Measurements from ENCODE around the gene CDHR3.
"Not testable (repeated sequence)": the region's sequence is repeated elsewhere in the genome, so short reads cannot be mapped to it uniquely, and the experiment has no call there.

Gene CDHR3

GRCh38 chr7:105958012-105958411 lies 5.1 kb upstream of the CDHR3 start:
- no peak for DNase-seq (ENCODE audit: low read depth)

DNA sequence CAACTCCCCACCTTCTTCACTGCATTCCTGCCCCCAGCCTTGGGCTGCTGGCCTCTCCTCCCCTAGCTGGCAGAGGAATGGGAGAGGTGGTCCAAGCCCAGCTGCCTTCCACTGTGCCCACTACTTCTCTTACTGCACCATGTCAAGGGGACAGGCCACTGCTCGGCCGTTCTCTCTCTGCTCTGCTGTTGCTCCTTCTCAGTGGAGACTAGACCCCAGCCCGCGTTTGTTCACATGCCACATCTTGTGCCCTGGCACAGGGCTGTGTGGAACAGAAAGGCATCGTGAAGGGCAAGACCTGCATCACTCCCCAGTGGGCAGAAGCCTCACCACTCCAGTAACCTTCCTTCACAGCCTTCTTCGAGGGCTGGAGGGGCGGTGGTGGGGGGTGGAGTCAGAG lies 711 bp upstream of the CDHR3 start:
- DNase-seq (ENCODE audit: low read depth) = no peak

GRCh38 chr7:105971845-105972244 lies 8.8 kb downstream of the CDHR3 start:
- no peak for DNase-seq (ENCODE audit: low read depth)

- DNase-seq (ENCODE audit: low read depth) = no peak
Observed at GRCh38 chr7:105972276-105972675, 9.2 kb downstream of the CDHR3 start.

DNA sequence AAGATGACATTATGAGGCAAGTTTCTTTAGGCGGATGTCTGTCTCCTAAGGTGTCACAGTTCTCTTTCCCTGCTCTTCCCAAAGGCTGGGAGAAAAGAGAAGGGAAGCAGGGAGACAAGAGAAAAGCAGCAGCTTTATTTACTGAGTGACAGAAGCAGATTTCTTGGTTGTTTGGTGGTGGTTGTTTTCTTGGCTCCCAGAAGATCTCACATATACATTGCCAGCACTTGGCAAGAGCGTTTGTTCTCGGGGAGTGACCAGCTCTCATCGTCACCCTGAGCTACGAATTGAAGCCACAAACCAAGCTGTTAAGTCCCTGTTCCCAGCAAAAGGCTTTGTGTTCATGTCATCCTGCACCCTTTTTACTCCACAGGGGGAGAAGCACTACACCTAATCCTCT lies 11.4 kb downstream of the CDHR3 start:
- no peak for DNase-seq (ENCODE audit: low read depth)

DNA sequence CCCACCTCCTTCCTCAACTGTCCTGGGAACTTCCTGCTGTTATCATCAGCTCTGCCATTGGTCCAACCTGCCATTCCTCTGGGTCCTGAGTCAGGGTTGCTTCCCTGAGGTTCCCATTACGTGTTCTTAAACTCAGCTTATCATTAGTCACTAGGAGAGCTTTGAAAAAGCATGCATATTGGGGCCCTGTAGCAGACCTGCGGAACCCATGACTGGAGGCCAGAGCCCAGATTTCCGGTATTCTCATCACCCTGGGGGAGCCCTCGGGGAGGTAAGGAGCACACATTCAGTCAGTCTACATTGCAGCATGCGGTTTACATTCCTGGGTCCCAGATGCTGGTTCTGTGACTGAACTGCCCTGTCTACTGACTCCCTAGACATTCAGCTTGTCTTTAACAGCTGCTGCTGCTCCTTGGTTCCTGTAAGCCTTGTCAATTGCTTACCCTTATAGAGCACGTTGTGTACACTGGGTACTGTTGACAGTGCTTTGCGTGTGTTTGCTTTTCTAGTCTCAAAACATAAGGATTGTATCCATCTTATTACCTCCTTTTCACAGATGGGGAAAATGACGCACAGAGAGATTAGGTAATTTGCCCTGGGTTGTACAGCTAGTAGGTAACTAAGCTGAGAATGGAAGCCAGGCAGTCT lies 12.8 kb downstream of the CDHR3 start:
- DNase-seq (ENCODE audit: low read depth) = no peak

GRCh38 chr7:105976868-105977267 lies 13.8 kb downstream of the CDHR3 start:
- no peak for DNase-seq (ENCODE audit: low read depth)

DNA sequence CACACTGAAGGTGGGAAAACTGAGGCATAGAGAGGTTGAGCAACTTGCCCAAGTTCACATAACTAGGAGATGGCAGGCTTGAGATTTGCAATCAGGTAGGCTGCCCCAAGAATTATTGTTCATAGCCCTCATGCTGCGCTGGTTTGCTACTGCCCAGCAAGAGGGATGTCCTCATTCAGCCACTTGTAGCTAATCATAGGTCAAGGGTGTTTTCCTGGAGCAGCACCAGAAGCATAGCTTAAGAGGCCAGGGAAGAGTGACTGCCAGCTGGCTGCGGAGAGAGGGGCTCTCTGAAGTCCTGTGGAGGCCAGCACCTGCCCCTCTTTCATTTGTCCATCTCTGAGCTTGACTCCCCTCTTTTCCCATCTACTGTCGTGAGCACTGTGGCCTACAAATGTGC lies 15.0 kb downstream of the CDHR3 start:
- no peak for DNase-seq (ENCODE audit: low read depth)

GRCh38 chr7:105978974-105979373 lies 15.9 kb downstream of the CDHR3 start:
- DNase-seq (ENCODE audit: low read depth) = no peak

- no peak for DNase-seq (ENCODE audit: low read depth)
Observed at GRCh38 chr7:105979405-105979804, 16.3 kb downstream of the CDHR3 start.

GRCh38 chr7:105980645-105981396 lies 17.8 kb downstream of the CDHR3 start:
- no peak for DNase-seq (ENCODE audit: low read depth)

DNA sequence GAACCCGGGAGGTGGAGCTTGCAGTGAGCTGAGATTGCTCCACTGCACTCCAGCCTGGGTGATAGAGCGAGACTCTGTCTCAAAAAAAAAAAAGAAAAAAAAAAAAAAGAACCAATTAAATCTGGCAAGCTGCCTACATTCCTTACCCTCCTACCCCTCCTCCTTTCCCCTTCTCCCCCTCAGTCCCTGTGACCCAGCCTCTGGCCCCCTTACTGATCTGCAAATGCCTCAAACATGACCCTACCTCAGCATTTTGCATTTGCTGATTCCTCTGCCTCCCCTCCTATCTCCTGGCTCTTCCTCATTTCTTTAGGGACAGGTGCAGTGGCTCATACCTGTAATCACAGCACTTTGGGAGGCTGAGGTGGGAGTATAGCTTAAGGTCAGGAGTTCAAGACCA lies 19.3 kb downstream of the CDHR3 start:
- no peak for DNase-seq (ENCODE audit: low read depth)

GRCh38 chr7:105984808-105985207 lies 21.7 kb downstream of the CDHR3 start:
- not testable (repeated sequence) for DNase-seq (ENCODE audit: low read depth)

DNA sequence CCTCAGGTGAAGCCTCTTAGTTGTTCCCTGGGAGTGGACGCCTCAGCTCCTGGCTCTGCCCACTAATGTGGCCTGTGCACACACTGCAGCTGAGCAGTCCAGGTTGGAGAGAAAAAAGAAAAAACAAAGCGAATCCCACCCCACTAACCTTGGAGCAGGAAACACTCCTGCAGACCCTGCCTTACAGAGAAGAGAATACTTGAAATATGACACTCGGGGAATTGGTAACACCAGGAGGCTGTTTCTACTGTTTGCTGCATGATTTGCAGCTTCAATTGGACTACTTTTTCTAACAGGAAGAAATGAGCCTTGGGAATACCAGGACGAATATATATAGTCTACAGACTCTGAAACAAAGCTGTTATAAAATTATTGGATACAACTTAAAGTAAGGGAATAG lies 22.2 kb downstream of the CDHR3 start:
- DNase-seq (ENCODE audit: low read depth) = no peak

DNA sequence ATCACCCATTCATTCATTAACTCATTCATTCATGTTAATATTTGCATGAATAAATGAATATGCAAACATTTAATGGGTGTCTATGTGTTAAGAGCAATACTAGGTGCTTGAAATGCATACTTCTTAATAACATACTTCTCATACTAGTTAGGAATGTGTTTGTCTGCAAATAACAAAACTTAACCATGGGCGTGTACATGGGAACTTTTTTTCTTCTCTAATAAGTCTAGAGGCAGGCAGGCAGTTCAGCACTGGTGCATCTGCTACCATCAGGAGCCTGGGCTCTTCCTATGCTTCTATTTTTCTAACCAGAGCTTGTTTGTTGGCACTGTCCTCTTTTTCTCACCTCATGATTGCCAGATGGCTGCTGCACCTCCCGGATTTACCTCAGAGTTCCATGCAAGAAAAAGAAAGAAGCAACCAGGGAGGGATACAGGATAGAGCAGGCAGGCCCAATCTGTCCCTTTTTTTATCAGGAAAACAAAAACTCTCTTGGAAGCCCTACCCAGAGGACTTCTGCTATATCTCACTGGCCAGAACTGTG lies 22.7 kb downstream of the CDHR3 start:
- DNase-seq (ENCODE audit: low read depth) = no peak

- no peak for DNase-seq (ENCODE audit: low read depth)
Observed at GRCh38 chr7:105987046-105987445, 24.0 kb downstream of the CDHR3 start.

GRCh38 chr7:105988276-105988675 lies 25.2 kb downstream of the CDHR3 start:
- DNase-seq (ENCODE audit: low read depth) = no peak

DNA sequence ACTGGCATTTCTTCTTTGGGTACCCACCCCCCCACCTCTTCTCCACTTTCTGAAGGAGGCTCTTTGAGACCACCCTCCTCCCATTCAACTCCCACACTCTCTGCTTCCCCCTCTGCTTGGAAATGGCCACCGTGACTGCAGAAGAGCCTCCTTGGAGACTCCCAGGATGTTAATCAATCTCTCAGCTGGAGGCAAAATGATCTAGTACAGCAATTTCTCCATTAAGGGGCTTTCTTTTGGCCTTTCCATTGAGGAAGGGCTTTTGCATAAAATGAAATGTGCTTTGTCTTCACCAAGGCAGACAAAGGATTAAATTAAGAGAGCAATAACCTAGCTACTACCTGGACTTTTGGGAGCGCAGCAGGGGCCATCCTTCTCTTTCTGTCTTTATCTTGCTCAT lies 26.1 kb downstream of the CDHR3 start:
- no peak for DNase-seq (ENCODE audit: low read depth)

- no peak for DNase-seq (ENCODE audit: low read depth)
Observed at GRCh38 chr7:105989686-105990085, 26.6 kb downstream of the CDHR3 start.

DNA sequence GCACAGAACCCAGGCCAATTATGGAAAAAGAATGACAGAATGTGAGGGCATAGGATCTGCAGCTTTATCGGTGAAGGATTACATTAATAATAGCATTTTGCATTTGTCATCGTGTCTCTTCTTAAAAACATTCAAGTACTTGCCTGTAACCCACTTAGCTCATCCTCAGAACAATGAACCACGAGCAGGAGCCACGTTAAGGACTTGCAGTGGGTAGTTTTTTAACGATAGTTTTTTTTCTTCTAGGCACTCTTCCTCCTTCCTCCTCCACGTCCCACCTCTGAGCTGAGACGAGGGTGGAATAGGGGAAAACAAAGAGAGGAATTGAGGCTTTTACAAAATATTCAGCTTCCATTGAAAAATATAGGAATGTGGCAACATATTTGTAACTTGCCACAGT lies 27.1 kb downstream of the CDHR3 start:
- no peak for DNase-seq (ENCODE audit: low read depth)

GRCh38 chr7:105990727-105991453 lies 27.8 kb downstream of the CDHR3 start:
- no peak for DNase-seq (ENCODE audit: low read depth)

- no peak for DNase-seq (ENCODE audit: low read depth)
Observed at GRCh38 chr7:105992905-105993304, 29.8 kb downstream of the CDHR3 start.

Data from T-helper 22 cell (primary cell).